GM18951 (cell line): ENCODE measurements around the gene HK3.
"Not testable (repeated sequence)": the region's sequence is repeated elsewhere in the genome, so short reads cannot be mapped to it uniquely, and the experiment has no call there.

ENCODE experiments used
- POLR2A ChIP-seq: IDR thresholded peaks from 4 replicates; pipeline ENCODE4 v1.6.1; 2011; ENCODE audit warnings: mild to moderate bottlenecking; ENCODE audit not compliant: insufficient read length, insufficient read depth; ENCODE audit errors: extremely low read depth
- in situ Hi-C: fragments of 300-500 bp; cut with MboI; formaldehyde crosslinking; loops from one replicate; pipeline ENCODE4 v1.12.0; 2022; ENCODE audit warnings: low sequenced_read_pairs, mixed read lengths, inconsistent platforms; ENCODE audit not compliant: unreplicated experiment

HK3 gene

DNA sequence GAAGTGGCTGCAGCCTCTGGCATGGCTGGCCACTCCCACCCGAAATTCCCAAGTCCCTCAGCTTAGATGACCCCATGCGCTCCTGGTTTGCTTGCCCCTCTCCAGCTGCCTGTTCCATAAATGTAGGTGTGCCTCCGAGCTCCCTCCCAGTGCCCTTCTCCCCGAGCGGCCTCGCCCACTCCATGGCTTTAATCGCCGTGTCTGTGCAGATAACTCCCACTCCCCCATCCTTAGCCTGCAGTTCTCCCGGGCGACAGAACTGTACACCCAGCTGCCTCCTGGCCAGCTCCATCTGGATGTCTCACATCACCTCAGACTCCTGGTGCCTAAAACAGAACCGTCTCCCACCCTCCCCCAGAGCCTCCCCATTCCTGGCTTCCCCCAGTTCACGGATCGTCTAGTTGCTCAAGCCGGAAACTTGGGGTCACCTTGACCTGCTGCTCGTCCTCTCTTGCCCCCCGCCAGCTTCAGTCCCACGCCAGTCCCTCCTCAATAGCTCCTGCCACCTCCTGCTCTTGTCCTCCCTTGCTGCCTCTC, 24.1 kb downstream of the HK3 start:
- TF ChIP-seq POLR2A, result no peak

DNA sequence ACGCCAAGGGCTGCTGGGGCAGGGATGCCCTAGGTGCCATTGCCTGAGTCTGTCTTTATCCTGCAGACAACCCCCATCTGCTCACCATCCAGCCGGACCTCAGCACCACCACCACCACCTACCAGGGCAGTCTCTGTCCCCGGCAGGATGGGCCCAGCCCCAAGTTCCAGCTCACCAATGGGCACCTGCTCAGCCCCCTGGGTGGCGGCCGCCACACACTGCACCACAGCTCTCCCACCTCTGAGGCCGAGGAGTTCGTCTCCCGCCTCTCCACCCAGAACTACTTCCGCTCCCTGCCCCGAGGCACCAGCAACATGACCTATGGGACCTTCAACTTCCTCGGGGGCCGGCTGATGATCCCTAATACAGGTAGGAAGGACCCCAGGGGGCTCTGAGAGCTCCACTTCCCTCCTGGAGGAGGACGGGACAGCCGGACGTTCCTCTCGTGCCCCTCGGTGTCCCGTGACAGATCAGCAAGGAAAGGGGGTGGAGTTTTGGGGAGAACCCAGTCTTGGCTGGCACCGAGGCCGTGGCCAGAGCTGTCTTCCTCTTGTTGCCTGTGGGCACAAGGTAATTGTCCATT, 24.9 kb downstream of the HK3 start:
- TF ChIP-seq POLR2A, result no peak
- in situ Hi-C loops, result no loop called here

More for the DNA sequence above, 24.1 kb downstream of the HK3 start:
- in situ Hi-C loops, result no loop called here

DNA sequence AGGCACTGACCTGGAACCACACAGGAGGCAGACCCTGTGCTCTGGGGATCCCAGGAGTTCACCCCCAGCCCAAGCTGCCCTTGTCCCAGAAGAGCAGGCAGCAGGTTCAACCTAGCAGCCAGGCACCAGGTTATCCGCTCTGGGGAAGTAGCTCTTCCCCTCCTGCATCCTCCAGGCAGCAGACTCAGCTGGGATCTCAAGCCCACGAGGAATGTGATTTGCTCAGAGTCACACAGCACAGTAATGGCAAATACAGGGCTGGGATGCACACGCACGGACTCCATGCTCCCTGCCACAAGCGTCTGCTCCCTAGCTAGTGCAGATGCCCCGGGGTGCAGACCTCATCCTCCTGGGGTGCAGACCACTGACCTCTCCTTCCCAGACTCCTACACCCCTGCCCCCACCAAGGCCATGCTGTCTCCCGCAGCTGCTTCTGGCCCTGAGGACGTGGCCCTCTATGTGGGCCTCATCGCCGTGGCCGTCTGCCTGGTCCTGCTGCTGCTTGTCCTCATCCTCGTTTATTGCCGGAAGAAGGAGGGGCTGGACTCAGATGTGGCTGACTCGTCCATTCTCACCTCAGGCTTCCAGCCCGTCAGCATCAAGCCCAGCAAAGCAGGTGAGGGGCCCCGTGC, 25.5 kb downstream of the HK3 start:
- in situ Hi-C loops, result no loop called here
- TF ChIP-seq POLR2A, result no peak

DNA sequence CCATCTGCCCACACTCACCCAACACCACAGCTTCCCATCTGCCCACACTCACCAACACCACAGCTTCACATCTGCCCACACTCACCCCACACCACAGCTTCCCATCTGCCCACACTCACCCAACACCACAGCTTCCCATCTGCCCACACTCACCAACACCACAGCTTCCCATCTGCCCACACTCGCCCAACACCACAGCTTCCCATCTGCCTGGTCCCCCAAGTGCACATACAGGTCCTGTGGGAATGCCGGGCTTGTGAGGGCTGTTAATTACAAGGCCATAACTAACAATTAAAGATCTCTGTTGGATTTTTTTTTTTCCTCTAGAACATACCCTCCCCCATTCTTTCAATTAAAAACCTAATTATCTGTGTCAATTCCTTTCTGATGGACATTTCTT, 26.1 kb downstream of the HK3 start:
- in situ Hi-C loops, result not testable (repeated sequence)

DNA sequence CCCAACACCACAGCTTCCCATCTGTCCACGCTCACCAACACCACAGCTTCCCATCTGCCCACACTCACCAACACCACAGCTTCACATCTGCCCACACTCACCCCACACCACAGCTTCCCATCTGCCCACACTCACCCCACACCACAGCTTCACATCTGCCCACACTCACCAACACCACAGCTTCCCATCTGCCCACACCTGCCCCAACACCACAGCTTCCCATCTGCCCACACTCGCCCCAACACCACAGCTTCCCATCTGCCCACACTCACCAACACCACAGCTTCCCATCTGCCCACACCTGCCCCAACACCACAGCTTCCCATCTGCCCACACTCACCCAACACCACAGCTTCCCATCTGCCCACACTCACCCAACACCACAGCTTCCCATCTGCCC, 26.6 kb downstream of the HK3 start:
- in situ Hi-C loops, result not testable (repeated sequence)

DNA sequence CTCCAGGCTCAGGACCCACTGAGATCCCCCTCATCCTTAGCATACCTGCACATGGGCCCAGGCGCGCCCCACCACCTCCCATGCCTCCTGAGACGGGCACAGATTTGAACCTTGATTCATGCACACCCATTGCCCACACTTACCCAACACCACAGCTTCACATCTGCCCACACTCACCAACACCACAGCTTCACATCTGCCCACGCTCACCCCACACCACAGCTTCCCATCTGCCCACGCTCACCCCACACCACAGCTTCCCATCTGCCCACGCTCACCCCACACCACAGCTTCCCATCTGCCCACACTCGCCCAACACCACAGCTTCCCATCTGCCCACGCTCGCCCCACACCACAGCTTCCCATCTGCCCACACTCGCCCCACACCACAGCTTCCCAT, 28.5 kb downstream of the HK3 start:
- in situ Hi-C loops, result not testable (repeated sequence)

DNA sequence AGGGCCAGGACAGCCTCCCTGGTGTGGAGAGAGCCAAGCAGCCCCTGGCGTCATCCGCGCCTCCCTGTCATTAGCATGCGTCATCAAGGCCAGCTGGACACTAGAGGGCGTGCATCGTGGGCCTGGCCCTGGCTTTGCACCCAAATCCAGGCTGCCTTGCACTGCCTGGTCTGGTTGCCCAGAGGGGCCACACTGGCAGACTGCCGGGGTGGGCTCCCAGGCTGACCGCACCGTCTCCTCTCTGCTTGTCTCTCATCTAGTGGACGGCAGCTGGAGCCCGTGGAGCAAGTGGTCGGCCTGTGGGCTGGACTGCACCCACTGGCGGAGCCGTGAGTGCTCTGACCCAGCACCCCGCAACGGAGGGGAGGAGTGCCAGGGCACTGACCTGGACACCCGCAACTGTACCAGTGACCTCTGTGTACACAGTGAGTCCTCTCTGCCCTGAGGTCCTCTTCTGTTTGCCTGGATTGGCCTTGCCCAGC, 29.0 kb downstream of the HK3 start:
- in situ Hi-C loops, result no loop called here
- no peak for TF ChIP-seq POLR2A

DNA sequence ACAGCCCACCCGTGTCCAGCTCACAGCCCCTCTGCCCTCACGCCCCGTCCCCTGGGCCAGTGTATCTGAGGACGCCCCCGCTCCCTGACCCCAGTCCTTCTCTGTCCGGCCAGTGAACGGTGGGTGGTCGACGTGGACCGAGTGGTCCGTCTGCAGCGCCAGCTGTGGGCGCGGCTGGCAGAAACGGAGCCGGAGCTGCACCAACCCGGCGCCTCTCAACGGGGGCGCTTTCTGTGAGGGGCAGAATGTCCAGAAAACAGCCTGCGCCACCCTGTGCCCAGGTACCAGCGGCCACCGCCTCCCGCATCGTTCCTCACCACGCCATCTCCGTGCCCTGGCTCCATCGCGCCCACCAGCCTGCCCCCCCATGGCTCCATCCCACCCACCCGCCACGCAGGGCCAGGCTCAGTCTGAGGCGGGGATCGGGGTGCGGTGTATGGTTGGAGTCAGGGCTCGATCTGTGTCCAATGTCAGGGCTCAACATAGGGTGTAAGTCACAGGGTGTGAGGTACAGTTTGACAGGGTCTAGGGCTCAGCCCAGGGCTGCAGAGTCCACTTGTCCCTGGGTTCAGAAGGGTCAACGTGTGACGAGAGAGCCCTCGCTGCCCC, 29.5 kb downstream of the HK3 start:
- in situ Hi-C loops, result no loop called here
- no peak for TF ChIP-seq POLR2A

DNA sequence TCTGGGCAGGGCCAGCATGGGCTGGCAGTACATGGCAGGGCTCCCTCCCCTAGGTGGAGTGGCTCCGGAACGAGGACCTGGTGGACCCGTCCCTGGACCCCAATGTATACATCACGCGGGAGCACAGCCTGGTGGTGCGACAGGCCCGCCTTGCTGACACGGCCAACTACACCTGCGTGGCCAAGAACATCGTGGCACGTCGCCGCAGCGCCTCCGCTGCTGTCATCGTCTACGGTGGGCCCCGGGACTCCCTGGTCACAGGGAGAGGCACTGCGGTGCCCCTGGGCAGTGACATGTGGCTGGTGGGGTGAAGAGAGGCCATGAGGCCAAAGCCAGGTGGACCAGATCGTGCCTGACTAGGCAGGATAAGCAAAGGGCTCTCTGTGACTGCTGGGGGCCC, 30.4 kb downstream of the HK3 start:
- TF ChIP-seq POLR2A, result no peak
- in situ Hi-C loops, result no loop called here

DNA sequence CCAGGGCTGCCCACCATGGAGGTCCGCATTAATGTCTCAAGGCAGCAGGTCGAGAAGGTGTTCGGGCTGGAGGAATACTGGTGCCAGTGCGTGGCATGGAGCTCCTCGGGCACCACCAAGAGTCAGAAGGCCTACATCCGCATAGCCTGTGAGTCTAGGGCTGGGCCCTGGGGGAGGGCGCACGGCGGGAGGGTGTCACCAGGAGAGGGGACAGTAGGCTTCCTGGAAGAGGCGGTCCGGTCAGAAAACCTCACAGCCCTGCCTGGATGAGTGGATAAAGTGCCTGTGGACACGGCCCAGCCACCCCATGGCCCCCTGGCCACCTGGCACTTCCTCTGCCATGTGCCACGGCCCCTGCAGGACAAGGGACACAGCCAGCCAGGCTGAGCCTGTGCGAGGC, 31.0 kb downstream of the HK3 start:
- TF ChIP-seq POLR2A, result no peak
- in situ Hi-C loops, result no loop called here

DNA sequence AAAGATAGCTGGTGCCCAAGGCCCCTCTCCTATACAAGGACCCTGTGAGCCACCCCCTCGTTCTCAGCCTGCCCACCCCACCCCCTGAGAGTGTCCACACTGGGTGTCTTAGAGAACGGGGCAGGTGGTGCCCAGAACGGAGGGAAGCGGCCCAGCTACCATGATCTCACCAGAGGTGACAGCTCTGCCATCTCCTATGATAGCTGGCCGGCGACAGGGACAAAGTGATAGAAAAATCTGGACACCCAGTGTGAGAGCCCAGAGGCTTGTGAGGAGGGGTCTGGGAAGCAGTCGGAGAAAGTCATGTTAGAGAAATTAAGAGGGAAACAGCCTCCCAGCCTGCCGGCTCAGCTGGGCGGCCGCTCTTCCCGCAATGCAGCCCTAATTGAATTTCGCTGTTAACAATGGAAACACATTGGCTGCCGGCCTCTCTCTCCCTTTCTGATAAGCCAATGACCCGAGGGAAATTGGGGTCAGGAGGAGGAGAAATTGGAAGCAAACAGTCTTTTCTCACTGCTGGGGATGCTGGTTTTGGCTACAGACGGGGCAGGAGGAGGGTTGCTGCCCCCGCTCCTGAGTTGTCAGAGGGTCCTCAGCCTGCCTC, 32.3 kb downstream of the HK3 start:
- in situ Hi-C loops, result no loop called here
- TF ChIP-seq POLR2A, result no peak

DNA sequence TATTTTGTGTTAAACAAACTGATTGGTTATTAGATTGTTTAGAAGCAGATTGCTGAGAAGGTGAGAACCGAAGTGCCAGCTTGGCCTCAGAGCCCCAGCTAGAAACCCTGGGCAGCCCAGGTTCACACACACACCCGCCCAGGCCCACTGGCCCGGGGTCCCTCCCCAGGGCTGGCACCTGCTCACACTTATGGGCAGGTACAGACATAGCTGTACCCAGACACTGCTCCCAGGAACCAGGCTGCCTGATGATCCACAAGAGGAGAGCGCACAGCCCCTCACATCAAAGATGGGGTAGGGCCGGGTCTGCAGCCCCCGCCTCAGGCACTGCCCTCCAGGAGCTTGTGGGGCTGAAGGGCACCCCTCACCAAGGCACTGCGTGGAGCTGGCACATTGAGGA, 33.2 kb downstream of the HK3 start:
- TF ChIP-seq POLR2A, result no peak
- in situ Hi-C loops, result no loop called here

DNA sequence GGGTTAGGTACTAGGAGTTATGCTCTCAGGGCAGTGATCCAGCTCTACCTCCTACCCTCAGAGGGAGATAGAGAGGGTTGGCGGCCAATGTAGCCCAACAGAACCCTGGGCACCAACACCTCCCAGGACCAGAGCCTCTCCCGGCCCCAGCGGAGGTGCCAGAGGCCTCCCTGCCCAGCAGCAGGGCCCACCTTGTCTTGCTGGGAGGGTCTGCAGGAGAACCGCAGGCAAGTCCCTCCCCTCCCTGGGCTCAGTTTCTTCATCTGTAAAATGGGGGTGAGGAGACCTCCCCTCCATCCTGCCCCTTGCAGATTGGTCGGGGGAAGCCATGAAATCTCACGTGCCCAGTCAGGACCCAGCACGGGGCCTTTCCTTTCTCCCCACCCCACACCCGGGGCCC, 34.4 kb downstream of the HK3 start:
- TF ChIP-seq POLR2A, result no peak
- in situ Hi-C loops, result no loop called here

DNA sequence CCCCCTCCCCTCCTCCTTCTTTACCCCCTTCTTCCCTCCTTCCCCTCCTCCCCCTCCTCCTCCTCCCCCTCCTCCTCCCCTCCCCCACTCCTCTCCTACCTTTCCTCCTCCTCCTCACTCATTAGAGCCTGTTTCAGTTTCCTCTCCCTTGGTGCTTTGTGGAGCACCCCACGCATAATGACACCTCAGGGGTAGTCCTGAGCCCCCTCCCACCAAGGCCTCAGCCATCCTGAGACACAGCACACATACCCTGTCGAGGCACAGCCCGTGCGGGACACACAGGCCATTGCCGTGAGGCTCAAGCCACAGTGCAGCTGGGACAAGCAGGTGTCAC, 35.4 kb downstream of the HK3 start:
- TF ChIP-seq POLR2A, result no peak
- in situ Hi-C loops, result no loop called here
